ENCODE measurements around the gene MELK. TPM values are rescaled to one million over a fixed set of nuclear protein-coding genes. Genes with fewer than 3 reads are reported as not detected.

The MELK gene
- total and polyA plus RNA-seq, 2 of the 13 experiments (the other 11 are each of a cell fraction or from before 2014, with no cell fraction given), result 16.7 to 50.4 TPM

DNA sequence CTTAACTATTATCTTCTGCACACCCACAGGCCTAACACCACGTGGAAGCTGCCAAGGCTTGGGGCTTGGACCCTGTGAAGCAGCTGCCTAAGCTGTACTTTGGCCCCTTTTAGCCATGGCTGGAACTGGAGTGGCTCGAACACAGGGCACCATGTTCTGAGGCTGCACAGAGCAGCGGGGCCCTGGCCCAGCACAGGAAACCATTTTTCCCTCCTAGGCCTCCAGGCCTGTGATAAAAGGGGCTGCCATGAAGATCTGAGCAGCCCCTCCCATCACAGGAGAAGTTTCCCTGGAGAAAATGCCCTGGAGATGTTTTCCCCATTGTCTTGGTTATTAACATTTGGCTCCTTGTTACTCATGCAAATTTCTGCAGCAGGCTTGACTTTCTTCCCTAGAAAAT lies 126.3 kb downstream of the MELK start:
- in situ Hi-C loops (cut with HindIII; ENCODE audit: extremely low pct_ligation_motif_present, low pct_unique_long_range_greater_than_20kb), result no loop called here
- BruUV-seq (replicated peaks), result no TSS peak

DNA sequence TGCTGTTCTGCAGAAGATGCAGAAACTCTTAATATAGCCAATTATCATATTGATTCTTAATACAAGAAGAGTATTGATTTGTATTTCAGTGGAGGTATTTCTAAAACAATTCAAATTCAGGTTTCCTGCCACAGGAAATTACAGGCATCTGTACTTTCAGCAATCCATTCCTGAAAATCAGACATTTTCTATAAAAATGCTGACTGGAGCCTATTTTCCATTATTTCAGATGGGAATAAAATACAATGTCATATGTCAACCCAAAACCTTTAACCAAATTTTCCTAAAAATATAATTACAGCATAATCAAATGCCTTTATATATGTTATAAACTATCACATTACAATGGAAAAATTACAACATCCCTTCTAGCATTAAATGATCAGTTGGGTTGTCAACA lies 131.5 kb downstream of the MELK start:
- Histone ChIP-seq H3K79me2 (ENCODE audit: insufficient read depth, low read length) (no peaks in the 10 kb centered on the region), H2AFZ (ENCODE audit: low read length) (no peak overlapping the region), H3K9ac (ENCODE audit: insufficient read depth, low read depth, low read length) (no peak overlapping the region), H3K27me3 (ENCODE audit: control insufficient read depth in 1 of 2, insufficient read depth in 2 of 2, low read length in 2 of 2) (peaks cover 2 to 11% of the 10 kb centered on the region in 2 experiments; a peak in 2 of 5 replicates), H3K36me3 (replicated peaks in 1 of 2; ENCODE audit: control insufficient read depth in 1 of 2, insufficient read depth in 2 of 2, low read length in 2 of 2) (no peaks in the 10 kb centered on the region), H3K4me3 (replicated peaks in 1 of 3; ENCODE audit: insufficient read depth in 1 of 3, low read depth in 2 of 3, low read length in 3 of 3) (no peak overlapping the region), H4K20me1 (ENCODE audit: insufficient read depth, low read length) (no peaks in the 10 kb centered on the region), H3K27ac (ENCODE audit: extremely low read length, insufficient read depth, low read length) (no peak overlapping the region), H3K4me1 (ENCODE audit: insufficient read depth, low read length) (no peaks in the 10 kb centered on the region), H3K4me2 (ENCODE audit: low read depth, low read length) (no peak overlapping the region), H3K9me3 (ENCODE audit: low read length) (0 out of 2 replicates have a peak, but pooled peaks cover 2% of the 10 kb centered on the region)
- TF ChIP-seq MLLT10 (CRISPR knock-in tag; IDR thresholded peaks at IDR 0.05), result no peak
- no peak for TF ChIP-seq BCLAF1 (IDR thresholded peaks at IDR 0.05)
- no peak for TF ChIP-seq NR2F2 (IDR thresholded peaks at IDR 0.05; ENCODE audit: borderline replicate concordance, low read depth)
- no peak for TF ChIP-seq KLF15 (CRISPR knock-in tag; IDR thresholded peaks at IDR 0.05; ENCODE audit: borderline replicate concordance)
- TF ChIP-seq MAFK (conservative IDR thresholded peaks at IDR 0.05 in 1 of 2, IDR thresholded peaks at IDR 0.05 in 1 of 2; ENCODE audit: low read length in 2 of 2), result peak; percentile 49 to 80
- TF ChIP-seq MAFF (IDR thresholded peaks at IDR 0.05; ENCODE audit: low read depth, low read length), result peak; percentile 61; the same call in 1 of the 2 replicates
- CTCF ChIA-PET (ENCODE audit: low intra/inter-chr PET ratio, low total read pairs), result no interaction called here
- ATAC-seq (no peak), FAIRE-seq (no peak), DNase-seq (ENCODE audit: low spot score) (no peak)
- in situ Hi-C loops (cut with HindIII; ENCODE audit: extremely low pct_ligation_motif_present, low pct_unique_long_range_greater_than_20kb) (no loop called here), intact Hi-C loops (cut with micrococcal nuclease; ENCODE audit: unreplicated experiment) (no loop called here)
- POLR2A ChIA-PET, result no interaction called here
- BruUV-seq (replicated peaks), result no TSS peak

More for the DNA sequence above, 126.3 kb downstream of the MELK start:
- Histone ChIP-seq H3K9ac (ENCODE audit: insufficient read depth, low read depth, low read length) (no peak overlapping the region), H3K27me3 (ENCODE audit: control insufficient read depth in 1 of 2, insufficient read depth in 2 of 2, low read length in 2 of 2) (0 out of 5 replicates have a peak, but pooled peaks cover 0 to 2% of the 10 kb centered on the region in 2 experiments), H3K4me2 (ENCODE audit: low read depth, low read length) (no peak overlapping the region), H3K9me3 (ENCODE audit: low read length) (peaks cover 11% of the 10 kb centered on the region; the same call in 1 of the 2 replicates), H3K27ac (ENCODE audit: extremely low read length, insufficient read depth, low read length) (no peak overlapping the region), H2AFZ (ENCODE audit: low read length) (no peak overlapping the region), H3K4me3 (replicated peaks in 1 of 3; ENCODE audit: insufficient read depth in 1 of 3, low read depth in 2 of 3, low read length in 3 of 3) (no peak overlapping the region), H4K20me1 (ENCODE audit: insufficient read depth, low read length) (no peaks in the 10 kb centered on the region), H3K4me1 (ENCODE audit: insufficient read depth, low read length) (no peaks in the 10 kb centered on the region), H3K79me2 (ENCODE audit: insufficient read depth, low read length) (no peaks in the 10 kb centered on the region), H3K36me3 (replicated peaks in 1 of 2; ENCODE audit: control insufficient read depth in 1 of 2, insufficient read depth in 2 of 2, low read length in 2 of 2) (no peaks in the 10 kb centered on the region)
- ATAC-seq, result no peak
- DNase-seq (ENCODE audit: low spot score), result no peak
- ChIA-PET POLR2A (no interaction called here), CTCF (ENCODE audit: low intra/inter-chr PET ratio, low total read pairs) (no interaction called here)
- TF ChIP-seq TGIF2 (CRISPR knock-in tag; IDR thresholded peaks at IDR 0.05), result no peak
- intact Hi-C loops (cut with micrococcal nuclease; ENCODE audit: unreplicated experiment), result no loop called here
- 0% methylated on average over 2 of the region's 3 CpGs for WGBS (ENCODE audit: low lambda C conversion rate)
- no peak for FAIRE-seq
